Measurements from ENCODE around the gene ERBB3.
"Not testable (repeated sequence)": the region's sequence is repeated elsewhere in the genome, so short reads cannot be mapped to it uniquely, and the experiment has no call there.

DNA sequence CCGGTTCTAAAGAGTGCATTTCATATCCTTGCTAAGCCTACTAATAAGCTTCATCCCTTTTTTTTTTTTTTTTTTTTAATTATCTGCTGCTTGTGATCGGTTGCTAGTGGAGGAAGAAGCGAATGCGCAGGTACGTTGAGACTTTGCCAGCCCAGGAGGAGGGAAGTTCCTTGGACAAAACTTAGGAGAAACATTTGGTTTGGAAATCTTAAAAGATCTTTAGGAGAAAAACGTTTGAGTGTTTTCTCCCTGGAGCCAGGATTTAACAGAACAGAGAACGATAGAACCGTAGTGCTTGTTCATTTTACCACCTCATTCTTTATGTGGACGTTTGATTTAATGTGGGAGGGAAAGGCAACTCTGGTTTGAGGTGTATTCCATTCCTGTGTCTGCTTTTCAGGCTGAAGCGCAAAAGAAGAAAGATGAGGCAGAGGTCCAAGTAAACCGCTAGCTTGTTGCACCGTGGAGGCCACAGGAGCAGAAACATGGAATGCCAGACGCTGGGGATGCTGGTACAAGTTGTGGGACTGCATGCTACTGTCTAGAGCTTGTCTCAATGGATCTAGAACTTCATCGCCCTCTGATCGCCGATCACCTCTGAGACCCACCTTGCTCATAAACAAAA is 37.2 kb downstream of the ERBB3 start:
- TF ChIP-seq, protein P1, sequence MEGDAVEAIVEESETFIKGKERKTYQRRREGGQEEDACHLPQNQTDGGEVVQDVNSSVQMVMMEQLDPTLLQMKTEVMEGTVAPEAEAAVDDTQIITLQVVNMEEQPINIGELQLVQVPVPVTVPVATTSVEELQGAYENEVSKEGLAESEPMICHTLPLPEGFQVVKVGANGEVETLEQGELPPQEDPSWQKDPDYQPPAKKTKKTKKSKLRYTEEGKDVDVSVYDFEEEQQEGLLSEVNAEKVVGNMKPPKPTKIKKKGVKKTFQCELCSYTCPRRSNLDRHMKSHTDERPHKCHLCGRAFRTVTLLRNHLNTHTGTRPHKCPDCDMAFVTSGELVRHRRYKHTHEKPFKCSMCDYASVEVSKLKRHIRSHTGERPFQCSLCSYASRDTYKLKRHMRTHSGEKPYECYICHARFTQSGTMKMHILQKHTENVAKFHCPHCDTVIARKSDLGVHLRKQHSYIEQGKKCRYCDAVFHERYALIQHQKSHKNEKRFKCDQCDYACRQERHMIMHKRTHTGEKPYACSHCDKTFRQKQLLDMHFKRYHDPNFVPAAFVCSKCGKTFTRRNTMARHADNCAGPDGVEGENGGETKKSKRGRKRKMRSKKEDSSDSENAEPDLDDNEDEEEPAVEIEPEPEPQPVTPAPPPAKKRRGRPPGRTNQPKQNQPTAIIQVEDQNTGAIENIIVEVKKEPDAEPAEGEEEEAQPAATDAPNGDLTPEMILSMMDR (IDR thresholded peaks at IDR 0.05; ENCODE audit: borderline replicate concordance, extremely low read depth, low read length, poor library complexity, severe bottlenecking) = not testable (repeated sequence)
- not testable (repeated sequence) for TF ChIP-seq EZH2 (IDR thresholded peaks at IDR 0.05; ENCODE audit: borderline replicate concordance, low read depth, low read length, severe bottlenecking)
